Type B pancreatic cell (in vitro differentiated cells): ENCODE measurements around the gene GNAS-AS1. TPM values are rescaled to one million over a fixed set of nuclear protein-coding genes. Genes with fewer than 3 reads are reported as not detected.
"Not testable (repeated sequence)": the region's sequence is repeated elsewhere in the genome, so short reads cannot be mapped to it uniquely, and the experiment has no call there.

Experiments used
- DNase-seq: peaks from one replicate; pipeline ENCODE4 v3.0.0; 2021; ENCODE audit warnings: mixed read lengths; ENCODE audit not compliant: unreplicated experiment; ENCODE audit errors: extremely low spot score
- H3K27ac Mint-ChIP-seq: 2 replicates; pipeline ENCODE4 v1.8.0; 2021; ENCODE audit warnings: mild to moderate bottlenecking, mixed read lengths
- H3K27me3 Mint-ChIP-seq: 2 replicates; pipeline ENCODE4 v1.8.0; 2021; ENCODE audit warnings: mixed read lengths
- H3K36me3 Mint-ChIP-seq: 2 replicates; pipeline ENCODE4 v1.8.0; 2021; ENCODE audit warnings: mixed read lengths
- H3K4me1 Mint-ChIP-seq: one replicate; pipeline ENCODE4 v1.8.0; 2021; ENCODE audit warnings: mixed read lengths; ENCODE audit not compliant: unreplicated experiment
- H3K4me3 Mint-ChIP-seq: 2 replicates; pipeline ENCODE4 v1.8.0; 2021; ENCODE audit warnings: mild to moderate bottlenecking, mixed read lengths
- H3K9me3 Mint-ChIP-seq: 2 replicates; pipeline ENCODE4 v1.8.0; 2021; ENCODE audit warnings: mixed read lengths
- CTCF ChIP-seq: fragments of 200-600 bp; sonication (generic); conservative IDR thresholded peaks from 2 replicates; pipeline ENCODE4 v1.5.0; 2021; ENCODE audit warnings: antibody characterized with exemption, mild to moderate bottlenecking
- total RNA-seq: library from RNA; stranded (reverse); gene quantifications from 2 replicates; pipeline ENCODE4 v1.2.1, GENCODE V29; 2021; ENCODE audit warnings: low replicate concordance

The GNAS-AS1 gene
- total RNA-seq, 1 donor from 2014 or later: 6.1 TPM

DNA sequence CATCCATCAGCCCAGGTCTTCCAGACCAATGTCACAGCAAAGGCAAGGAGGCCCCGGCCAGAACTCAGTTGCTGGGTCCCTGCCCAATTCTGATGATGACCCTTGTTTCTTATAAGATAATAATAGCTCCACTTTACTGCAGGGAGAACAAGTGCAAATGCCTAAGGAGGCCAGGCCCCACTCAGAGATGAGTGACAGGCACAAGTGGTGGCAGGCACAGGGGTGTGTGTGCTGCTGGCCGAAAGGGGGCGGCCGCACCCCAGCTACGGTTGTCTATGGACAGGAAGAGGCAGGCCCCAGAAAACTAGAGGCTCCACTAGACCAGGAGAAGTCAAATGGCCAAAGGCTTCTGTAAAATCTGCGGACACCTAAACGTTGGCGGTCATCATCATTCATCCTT lies 28.6 kb downstream of the GNAS-AS1 start:
- no peak for DNase-seq
- Mint-ChIP-seq H3K4me3 (no peak overlapping the region), H3K9me3 (no peaks in the 10 kb centered on the region), H3K36me3 (peaks cover 4% of the 10 kb centered on the region), H3K4me1 (no peaks in the 10 kb centered on the region), H3K27me3 (no peaks in the 10 kb centered on the region), H3K27ac (no peak overlapping the region)
- TF ChIP-seq CTCF: no peak

- H3K27me3 Mint-ChIP-seq, DNase-seq, H3K4me1 Mint-ChIP-seq, H3K27ac Mint-ChIP-seq, H3K9me3 Mint-ChIP-seq, H3K4me3 Mint-ChIP-seq, H3K36me3 Mint-ChIP-seq: not testable (repeated sequence)
These were observed 30.2 kb downstream of the GNAS-AS1 start for GRCh38 chr20:58820515-58820914.

GRCh38 chr20:58819921-58820320 lies 30.8 kb downstream of the GNAS-AS1 start:
- Mint-ChIP-seq H3K27me3 (no peaks in the 10 kb centered on the region), H3K9me3 (no peaks in the 10 kb centered on the region), H3K36me3 (peaks cover 3% of the 10 kb centered on the region), H3K27ac (no peak overlapping the region), H3K4me3 (no peak overlapping the region), H3K4me1 (no peaks in the 10 kb centered on the region)
- no peak for DNase-seq
- no peak for TF ChIP-seq CTCF

DNA sequence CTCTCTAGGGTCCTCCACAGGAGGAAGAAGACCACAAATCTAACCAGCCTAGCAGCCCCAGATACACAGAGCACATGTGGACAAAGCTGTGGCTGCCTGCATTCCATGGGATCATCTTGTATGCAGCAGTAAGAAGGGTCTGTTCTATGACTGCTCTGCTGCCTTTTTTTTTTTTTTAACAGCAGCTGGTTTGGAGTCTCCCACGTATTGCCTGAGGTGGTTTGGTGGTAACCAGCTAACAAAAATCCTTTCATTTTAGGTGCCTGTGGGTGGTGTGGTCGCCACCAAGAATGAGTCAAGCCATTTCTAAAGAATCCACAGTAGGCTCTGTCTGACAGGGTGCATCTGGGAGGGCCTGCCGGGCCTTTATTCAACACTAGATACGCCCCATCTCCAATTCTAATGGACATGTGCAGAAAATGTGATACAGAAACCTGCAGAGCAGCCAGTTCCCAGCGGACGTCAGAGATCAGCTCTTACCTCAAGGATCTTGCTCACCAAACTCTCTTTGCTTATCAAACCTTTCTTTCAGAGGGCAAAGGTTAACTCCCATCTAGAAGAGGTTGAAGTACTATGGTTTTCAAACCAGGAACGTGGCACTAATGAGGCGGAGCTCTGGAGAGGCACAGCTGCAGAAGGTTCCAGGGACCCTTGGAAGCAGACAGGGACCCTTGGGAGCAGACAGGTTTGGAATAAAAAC lies 32.0 kb downstream of the GNAS-AS1 start:
- no peak for TF ChIP-seq CTCF
- H3K27me3 Mint-ChIP-seq: no peaks in the 10 kb centered on the region
- no peaks in the 10 kb centered on the region for H3K4me1 Mint-ChIP-seq
- DNase-seq: no peak
- H3K9me3 Mint-ChIP-seq: no peaks in the 10 kb centered on the region
- no peak overlapping the region for H3K4me3 Mint-ChIP-seq
- H3K36me3 Mint-ChIP-seq: peaks cover 3% of the 10 kb centered on the region
- H3K27ac Mint-ChIP-seq: no peak overlapping the region

DNA sequence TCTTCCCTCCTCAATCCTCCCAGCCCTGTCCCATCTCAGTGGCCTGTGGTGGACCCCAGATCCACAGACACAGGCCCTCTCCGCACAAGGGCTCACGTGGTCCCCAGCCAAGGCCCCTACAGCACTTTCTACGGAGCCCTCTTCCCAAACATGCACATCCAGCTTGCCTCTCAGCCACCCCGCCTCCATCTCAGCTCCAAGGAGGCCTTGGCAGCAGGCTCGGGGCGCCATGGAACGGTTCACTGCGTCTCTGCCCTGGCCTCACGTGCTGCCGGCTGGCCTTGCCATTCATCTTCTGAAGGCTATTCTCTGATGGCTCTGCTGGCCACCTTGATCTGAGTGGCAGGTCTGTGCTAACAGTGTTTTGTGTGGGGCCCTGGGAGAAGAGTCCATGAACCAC lies 33.0 kb downstream of the GNAS-AS1 start:
- H3K4me3 Mint-ChIP-seq: no peak overlapping the region
- peaks cover 2% of the 10 kb centered on the region for H3K27me3 Mint-ChIP-seq
- DNase-seq: no peak
- H3K4me1 Mint-ChIP-seq: no peaks in the 10 kb centered on the region
- TF ChIP-seq CTCF: no peak
- peaks cover 3% of the 10 kb centered on the region for H3K36me3 Mint-ChIP-seq
- H3K9me3 Mint-ChIP-seq: no peaks in the 10 kb centered on the region
- peak overlapping the region; percentile 51 for H3K27ac Mint-ChIP-seq

- Mint-ChIP-seq H3K4me3 (no peak overlapping the region), H3K27me3 (peaks cover 2% of the 10 kb centered on the region), H3K27ac (no peak overlapping the region), H3K36me3 (peaks cover 3% of the 10 kb centered on the region), H3K4me1 (no peaks in the 10 kb centered on the region), H3K9me3 (no peaks in the 10 kb centered on the region)
- DNase-seq: no peak
- no peak for TF ChIP-seq CTCF
These were observed 33.6 kb downstream of the GNAS-AS1 start for GRCh38 chr20:58816957-58817651.
